IPS DF 6.9 (cell line): ENCODE results near the gene PXDC1.
"Not testable (repeated sequence)": the region's sequence is repeated elsewhere in the genome, so short reads cannot be mapped to it uniquely, and the experiment has no call there.

ENCODE experiments used
- DNase-seq: peaks from one replicate; pipeline ENCODE4 v3.0.0-alpha.2; 2013; ENCODE audit warnings: low read depth, low spot score
- H3K27ac ChIP-seq: one replicate; pipeline ENCODE4 v1.5.1; 2013; ENCODE audit warnings: low read length, control low read depth
- H3K27me3 ChIP-seq: 2 replicates; pipeline ENCODE4 v1.6.1; 2013; ENCODE audit warnings: mild to moderate bottlenecking, low read length; ENCODE audit not compliant: control insufficient read depth, insufficient read depth
- H3K36me3 ChIP-seq: 2 replicates; pipeline ENCODE4 v1.6.1; 2013; ENCODE audit warnings: low read length; ENCODE audit not compliant: control insufficient read depth, insufficient read depth
- H3K4me1 ChIP-seq: 2 replicates; pipeline ENCODE4 v1.6.1; 2013; ENCODE audit warnings: low read length; ENCODE audit not compliant: control insufficient read depth, insufficient read depth
- H3K4me3 ChIP-seq: 2 replicates; pipeline ENCODE4 v1.5.1; 2013; ENCODE audit warnings: mild to moderate bottlenecking, low read length
- H3K9me3 ChIP-seq: 2 replicates; pipeline ENCODE4 v1.6.1; 2013; ENCODE audit warnings: low read length, inconsistent platforms; ENCODE audit not compliant: control insufficient read depth, insufficient read depth
- WGBS: extraction: QIAGEN DNeasy Blood & Tissue Kit; methylation state at CpG from one replicate; pipeline ENCODE4 v1.1.7; 2013; ENCODE audit warnings: mixed read lengths, missing lambda C conversion rate; ENCODE audit not compliant: insufficient read length, insufficient coverage; 5-methylcytosine and 5-hydroxymethylcytosine counted together

PXDC1 gene

GRCh38 chr6:3781504-3781903 is 30.0 kb upstream of the PXDC1 start:
- H3K9me3 ChIP-seq, result no peaks in the 10 kb centered on the region
- H3K36me3 ChIP-seq, result no peaks in the 10 kb centered on the region
- WGBS, result no CpG with 5 or more reads among the region's 8 CpGs
- no peak overlapping the region for H3K4me3 ChIP-seq
- no peak overlapping the region for H3K27ac ChIP-seq
- H3K27me3 ChIP-seq, result no peaks in the 10 kb centered on the region
- DNase-seq, result no peak
- H3K4me1 ChIP-seq, result peaks cover 5% of the 10 kb centered on the region; the same call in 1 of the 2 replicates

- H3K27ac ChIP-seq, result no peak overlapping the region
- H3K9me3 ChIP-seq, result no peaks in the 10 kb centered on the region
- WGBS, result no CpG with 5 or more reads among the region's 6 CpGs
- H3K27me3 ChIP-seq, result no peaks in the 10 kb centered on the region
- no peak overlapping the region for H3K4me3 ChIP-seq
- H3K36me3 ChIP-seq, result no peaks in the 10 kb centered on the region
- H3K4me1 ChIP-seq, result peaks cover 5% of the 10 kb centered on the region; the same call in 1 of the 2 replicates
- DNase-seq, result no peak
These were observed 28.0 kb upstream of the PXDC1 start for GRCh38 chr6:3779574-3779849.

GRCh38 chr6:3778701-3779573 is 27.4 kb upstream of the PXDC1 start:
- no peak for DNase-seq
- H3K27me3 ChIP-seq, result no peaks in the 10 kb centered on the region
- no peak overlapping the region for H3K27ac ChIP-seq
- no peaks in the 10 kb centered on the region for H3K36me3 ChIP-seq
- H3K4me3 ChIP-seq, result no peak overlapping the region
- peaks cover 5% of the 10 kb centered on the region; the same call in 1 of the 2 replicates for H3K4me1 ChIP-seq
- H3K9me3 ChIP-seq, result no peaks in the 10 kb centered on the region
- WGBS, result no CpG with 5 or more reads among the region's 11 CpGs

- Histone ChIP-seq H3K36me3 (no peaks in the 10 kb centered on the region), H3K4me1 (peaks cover 5% of the 10 kb centered on the region; the same call in 1 of the 2 replicates), H3K9me3 (no peaks in the 10 kb centered on the region), H3K27me3 (no peaks in the 10 kb centered on the region), H3K27ac (no peak overlapping the region), H3K4me3 (no peak overlapping the region)
- DNase-seq, result no peak
- no CpG with 5 or more reads among the region's 18 CpGs for WGBS
These were observed 26.4 kb upstream of the PXDC1 start for GRCh38 chr6:3777730-3778461.

GRCh38 chr6:3776881-3777507 is 25.5 kb upstream of the PXDC1 start:
- Histone ChIP-seq H3K36me3 (no peaks in the 10 kb centered on the region), H3K4me3 (no peak overlapping the region), H3K27me3 (no peaks in the 10 kb centered on the region), H3K4me1 (peaks cover 5% of the 10 kb centered on the region; the same call in 1 of the 2 replicates), H3K9me3 (no peaks in the 10 kb centered on the region), H3K27ac (no peak overlapping the region)
- WGBS, result 100% methylated on average over 3 of the region's 6 CpGs
- no peak for DNase-seq

DNA sequence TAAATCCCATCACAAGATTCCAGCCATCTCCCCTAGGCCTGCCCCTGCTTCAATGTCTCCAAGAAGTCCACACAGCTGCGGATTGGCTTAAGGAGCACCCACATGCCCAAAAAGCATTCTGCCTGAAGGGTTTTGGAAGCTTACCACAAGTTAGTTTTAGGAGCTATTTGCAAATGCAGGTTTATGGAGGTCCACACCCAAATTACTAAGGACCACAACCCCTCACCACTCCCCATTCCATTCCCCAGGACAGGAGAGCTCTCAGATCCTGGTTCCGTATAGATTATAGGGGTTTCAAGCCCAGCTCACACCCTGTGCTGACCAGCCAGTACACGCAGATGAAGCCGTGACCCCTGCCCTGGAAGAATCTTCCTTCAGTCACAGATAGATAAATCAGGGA is 24.3 kb upstream of the PXDC1 start:
- no peak for DNase-seq
- H3K27me3 ChIP-seq, result no peaks in the 10 kb centered on the region
- peaks cover 5% of the 10 kb centered on the region; the same call in 1 of the 2 replicates for H3K4me1 ChIP-seq
- no CpG with 5 or more reads among the region's 4 CpGs for WGBS
- H3K9me3 ChIP-seq, result no peaks in the 10 kb centered on the region
- no peak overlapping the region for H3K4me3 ChIP-seq
- no peaks in the 10 kb centered on the region for H3K36me3 ChIP-seq
- H3K27ac ChIP-seq, result no peak overlapping the region

GRCh38 chr6:3775386-3775785 is 23.9 kb upstream of the PXDC1 start:
- no peak overlapping the region for H3K4me3 ChIP-seq
- H3K27me3 ChIP-seq, result no peaks in the 10 kb centered on the region
- no peaks in the 10 kb centered on the region for H3K36me3 ChIP-seq
- no peaks in the 10 kb centered on the region for H3K9me3 ChIP-seq
- H3K27ac ChIP-seq, result no peak overlapping the region
- no peak for DNase-seq
- H3K4me1 ChIP-seq, result peaks cover 5% of the 10 kb centered on the region; the same call in 1 of the 2 replicates
- no CpG with 5 or more reads among the region's 7 CpGs for WGBS

DNA sequence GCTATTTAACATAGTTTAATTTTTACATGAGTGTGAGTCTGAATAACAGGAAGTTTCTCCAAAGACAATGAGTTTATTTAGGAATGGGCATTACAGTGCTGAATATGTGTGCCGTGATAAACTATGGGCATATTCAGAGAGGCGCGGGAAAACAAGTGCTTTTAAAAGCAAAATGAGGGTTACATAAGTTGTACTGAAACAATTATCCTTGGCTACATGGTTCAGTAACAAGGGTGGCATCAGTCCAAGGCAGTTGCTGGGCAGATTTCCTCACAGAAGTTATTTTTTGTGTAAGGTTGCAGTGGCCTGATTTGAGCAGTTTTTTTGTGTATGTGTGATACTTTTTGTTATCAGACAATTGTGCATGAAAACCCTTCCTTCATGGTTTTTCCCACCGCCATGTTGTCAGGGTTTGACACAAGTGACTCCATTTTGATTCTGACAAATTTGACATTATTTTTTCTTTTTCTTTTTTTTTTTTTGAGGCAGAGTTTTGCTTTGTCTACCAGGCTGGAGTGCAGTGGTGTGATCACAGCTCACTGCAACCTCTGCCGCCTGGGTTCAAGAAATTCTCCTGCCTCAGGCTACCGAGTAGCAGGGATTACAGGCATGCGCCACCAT is 22.3 kb upstream of the PXDC1 start:
- no CpG with 5 or more reads among the region's 7 CpGs for WGBS
- DNase-seq, result no peak

DNA sequence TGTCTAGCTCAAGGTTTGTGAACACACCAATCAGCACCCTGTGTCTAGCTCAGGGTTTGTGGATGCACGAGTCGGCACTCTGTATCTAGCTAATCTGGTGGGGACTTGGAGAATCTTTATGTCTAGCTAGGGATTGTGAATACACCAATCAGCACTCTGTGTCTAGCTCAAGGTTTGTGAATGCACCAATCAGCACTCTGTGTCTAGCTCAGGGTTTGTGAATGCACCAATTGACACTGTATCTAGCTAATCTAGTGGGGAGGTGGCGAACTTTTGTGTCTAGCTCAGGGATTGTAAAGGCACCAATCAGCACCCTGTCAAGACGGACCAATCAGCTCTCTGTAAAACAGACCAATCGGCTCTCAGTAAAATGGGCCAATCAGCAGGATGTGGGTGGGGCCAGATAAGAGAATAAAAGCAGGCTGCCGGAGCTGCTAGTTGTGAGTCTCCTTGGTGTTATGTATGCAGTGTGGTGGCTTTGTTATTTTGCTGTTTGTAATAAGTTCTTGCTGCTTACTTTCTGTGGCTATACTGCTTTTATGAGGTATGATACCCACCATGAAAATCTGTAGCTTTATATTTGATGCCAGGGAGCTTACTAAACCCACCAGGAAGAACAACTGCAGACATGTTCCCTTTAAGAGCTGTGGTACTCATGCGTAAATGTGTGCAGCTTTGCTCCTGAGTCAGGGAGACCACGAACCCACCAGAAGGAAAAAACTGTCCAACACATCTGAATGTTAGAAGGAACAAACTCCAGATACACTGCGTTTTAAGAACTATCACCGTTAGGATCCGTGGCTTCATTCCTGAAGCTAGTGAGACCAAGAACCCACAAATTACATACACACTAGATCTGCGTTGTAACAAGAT is 20.9 kb upstream of the PXDC1 start:
- not testable (repeated sequence) for H3K9me3 ChIP-seq, H3K4me1 ChIP-seq, H3K36me3 ChIP-seq, H3K27ac ChIP-seq, DNase-seq, H3K27me3 ChIP-seq, H3K4me3 ChIP-seq
- no CpG with 5 or more reads among the region's 12 CpGs for WGBS

More for the DNA sequence above, 22.3 kb upstream of the PXDC1 start:
- Histone ChIP-seq H3K4me1 (peaks cover 5% of the 10 kb centered on the region; the same call in 1 of the 2 replicates), H3K27ac (no peak overlapping the region), H3K9me3 (no peaks in the 10 kb centered on the region), H3K4me3 (no peak overlapping the region), H3K27me3 (no peaks in the 10 kb centered on the region), H3K36me3 (no peaks in the 10 kb centered on the region)
